ENCODE results near the gene STK39. TPM values are rescaled to one million over a fixed set of nuclear protein-coding genes. Genes with fewer than 3 reads are reported as not detected.

STK39 gene
- total and polyA plus RNA-seq, 4 donors = 8.5 to 18.7 (median 11.2) TPM

DNA sequence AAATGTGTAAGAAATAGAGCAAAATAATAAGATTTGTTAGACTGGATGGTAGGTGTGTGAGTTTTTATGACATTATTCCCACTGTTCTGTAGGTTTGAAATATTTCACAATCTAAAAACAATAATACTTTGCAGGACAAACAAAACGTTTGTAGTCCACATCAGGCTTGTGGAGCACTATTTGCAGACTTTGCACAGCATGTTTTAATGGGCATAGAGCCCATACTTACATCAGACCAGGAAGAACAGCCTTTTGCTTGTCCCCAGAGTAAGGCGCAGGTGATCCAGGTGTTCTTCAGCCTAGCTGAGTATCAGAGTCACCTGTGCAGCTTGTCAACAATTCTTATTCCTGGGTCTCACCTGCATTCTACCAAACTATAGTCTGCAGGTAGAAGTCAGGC, 9.1 kb upstream of the STK39 start:
- DNase-seq (peak in 1 of 3 donors; percentile 44), ATAC-seq (ENCODE audit: insufficient read depth, low FRiP score) (peak; percentile 65)
- Histone ChIP-seq H3K9ac (ENCODE audit: insufficient read depth in 1 of 2, low read length in 2 of 2) (no peak overlapping the region), H3K27ac (ENCODE audit: low read depth in 1 of 2, low read length in 1 of 2) (no peak overlapping the region), H3K27me3 (ENCODE audit: control insufficient read depth in 3 of 3, insufficient read depth in 3 of 3, low read length in 2 of 3) (no peaks in the 10 kb centered on the region), H3K4me1 (ENCODE audit: control insufficient read depth in 5 of 5, insufficient read depth in 5 of 5, low read length in 5 of 5) (peaks cover 0 to 6% (median 0%) of the 10 kb centered on the region in 5 donors), H3K36me3 (ENCODE audit: control insufficient read depth in 4 of 4, insufficient read depth in 4 of 4, low read length in 4 of 4) (no peaks in the 10 kb centered on the region), H3K9me3 (ENCODE audit: control insufficient read depth in 4 of 4, insufficient read depth in 3 of 4, low read length in 3 of 4) (peaks cover 0 to 10% (median 3%) of the 10 kb centered on the region in 4 donors), H3K4me3 (no peak overlapping the region)
- TF ChIP-seq, protein P1, sequence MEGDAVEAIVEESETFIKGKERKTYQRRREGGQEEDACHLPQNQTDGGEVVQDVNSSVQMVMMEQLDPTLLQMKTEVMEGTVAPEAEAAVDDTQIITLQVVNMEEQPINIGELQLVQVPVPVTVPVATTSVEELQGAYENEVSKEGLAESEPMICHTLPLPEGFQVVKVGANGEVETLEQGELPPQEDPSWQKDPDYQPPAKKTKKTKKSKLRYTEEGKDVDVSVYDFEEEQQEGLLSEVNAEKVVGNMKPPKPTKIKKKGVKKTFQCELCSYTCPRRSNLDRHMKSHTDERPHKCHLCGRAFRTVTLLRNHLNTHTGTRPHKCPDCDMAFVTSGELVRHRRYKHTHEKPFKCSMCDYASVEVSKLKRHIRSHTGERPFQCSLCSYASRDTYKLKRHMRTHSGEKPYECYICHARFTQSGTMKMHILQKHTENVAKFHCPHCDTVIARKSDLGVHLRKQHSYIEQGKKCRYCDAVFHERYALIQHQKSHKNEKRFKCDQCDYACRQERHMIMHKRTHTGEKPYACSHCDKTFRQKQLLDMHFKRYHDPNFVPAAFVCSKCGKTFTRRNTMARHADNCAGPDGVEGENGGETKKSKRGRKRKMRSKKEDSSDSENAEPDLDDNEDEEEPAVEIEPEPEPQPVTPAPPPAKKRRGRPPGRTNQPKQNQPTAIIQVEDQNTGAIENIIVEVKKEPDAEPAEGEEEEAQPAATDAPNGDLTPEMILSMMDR (IDR thresholded peaks at IDR 0.05; ENCODE audit: control extremely low read depth, extremely low read depth) = no peak
- 46 to 67% methylated on average over 2 of the region's 2 CpGs for WGBS, 2 donors

DNA sequence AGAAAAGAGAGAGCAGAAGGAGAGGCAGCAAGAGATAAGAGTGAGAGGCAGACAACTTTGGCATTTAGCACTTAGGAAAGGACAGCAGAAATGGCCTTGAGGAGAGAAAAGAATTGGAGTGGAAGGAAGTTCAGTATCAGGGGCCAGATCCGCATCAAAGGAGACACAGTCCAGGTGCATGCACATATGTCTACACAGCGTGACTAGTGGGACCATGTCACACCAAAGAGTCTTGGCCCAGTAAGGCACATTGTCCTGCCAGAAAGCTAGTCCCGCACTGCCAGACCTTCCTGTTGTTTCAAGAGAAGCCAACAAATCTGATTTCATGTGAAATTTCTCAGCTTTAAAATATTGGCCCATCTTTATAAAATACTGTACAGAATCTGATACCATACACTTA, 8.5 kb upstream of the STK39 start:
- TF ChIP-seq, protein P1 (IDR thresholded peaks at IDR 0.05; ENCODE audit: control extremely low read depth, extremely low read depth) = no peak
- Histone ChIP-seq H3K9me3 (ENCODE audit: control insufficient read depth in 4 of 4, insufficient read depth in 3 of 4, low read length in 3 of 4) (peaks cover 0 to 10% (median 3%) of the 10 kb centered on the region in 4 donors), H3K27ac (ENCODE audit: low read depth in 1 of 2, low read length in 1 of 2) (no peak overlapping the region), H3K4me3 (no peak overlapping the region), H3K36me3 (ENCODE audit: control insufficient read depth in 4 of 4, insufficient read depth in 4 of 4, low read length in 4 of 4) (no peaks in the 10 kb centered on the region), H3K27me3 (ENCODE audit: control insufficient read depth in 3 of 3, insufficient read depth in 3 of 3, low read length in 2 of 3) (no peaks in the 10 kb centered on the region), H3K9ac (ENCODE audit: insufficient read depth in 1 of 2, low read length in 2 of 2) (no peak overlapping the region), H3K4me1 (ENCODE audit: control insufficient read depth in 5 of 5, insufficient read depth in 5 of 5, low read length in 5 of 5) (peaks cover 0 to 6% (median 0%) of the 10 kb centered on the region in 5 donors)
- DNase-seq (no peak), ATAC-seq (ENCODE audit: insufficient read depth, low FRiP score) (no peak)
- 74 to 79% methylated on average over 3 of the region's 3 CpGs for WGBS, 2 donors

DNA sequence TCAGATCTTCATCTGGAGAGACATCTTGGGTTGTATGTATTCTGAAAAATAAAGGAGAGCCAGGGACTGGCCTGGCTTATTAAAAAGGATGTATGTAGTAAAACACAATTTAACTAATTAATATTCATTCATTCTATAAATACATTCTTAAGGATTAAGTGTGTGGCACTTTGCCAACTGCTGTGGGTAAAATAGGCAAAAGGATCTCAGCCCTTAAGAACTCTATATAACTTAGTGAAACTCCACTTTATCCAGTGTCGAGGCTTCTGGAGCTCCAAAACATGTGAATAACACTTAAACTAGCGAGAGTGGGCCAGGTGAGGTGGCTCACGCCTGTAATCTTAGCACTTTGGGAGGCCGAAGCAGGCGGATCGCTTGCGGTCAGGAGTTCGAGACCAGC, 7.7 kb upstream of the STK39 start:
- ATAC-seq (ENCODE audit: insufficient read depth, low FRiP score) (no peak), DNase-seq (no peak)
- Histone ChIP-seq H3K27ac (ENCODE audit: low read depth in 1 of 2, low read length in 1 of 2) (peak overlapping the region in 1 of 2 donors; percentile 68), H3K27me3 (ENCODE audit: control insufficient read depth in 3 of 3, insufficient read depth in 3 of 3, low read length in 2 of 3) (no peaks in the 10 kb centered on the region), H3K36me3 (ENCODE audit: control insufficient read depth in 4 of 4, insufficient read depth in 4 of 4, low read length in 4 of 4) (no peaks in the 10 kb centered on the region), H3K9ac (ENCODE audit: insufficient read depth in 1 of 2, low read length in 2 of 2) (no peak overlapping the region), H3K9me3 (ENCODE audit: control insufficient read depth in 4 of 4, insufficient read depth in 3 of 4, low read length in 3 of 4) (peaks cover 0 to 10% (median 3%) of the 10 kb centered on the region in 4 donors), H3K4me3 (no peak overlapping the region), H3K4me1 (ENCODE audit: control insufficient read depth in 5 of 5, insufficient read depth in 5 of 5, low read length in 5 of 5) (peaks cover 0 to 6% (median 0%) of the 10 kb centered on the region in 5 donors)
- 94 to 97% methylated on average over 8 of the region's 8 CpGs for WGBS, 2 donors
- TF ChIP-seq, protein P1 (IDR thresholded peaks at IDR 0.05; ENCODE audit: control extremely low read depth, extremely low read depth) = no peak
